NCI-H1092 (cell line): ENCODE measurements around the gene IGF2BP2.

Experiments used
- DNase-seq: peaks from one replicate; lab custom pipeline; 2025; lab: John Stamatoyannopoulos, UW

Gene IGF2BP2

DNA sequence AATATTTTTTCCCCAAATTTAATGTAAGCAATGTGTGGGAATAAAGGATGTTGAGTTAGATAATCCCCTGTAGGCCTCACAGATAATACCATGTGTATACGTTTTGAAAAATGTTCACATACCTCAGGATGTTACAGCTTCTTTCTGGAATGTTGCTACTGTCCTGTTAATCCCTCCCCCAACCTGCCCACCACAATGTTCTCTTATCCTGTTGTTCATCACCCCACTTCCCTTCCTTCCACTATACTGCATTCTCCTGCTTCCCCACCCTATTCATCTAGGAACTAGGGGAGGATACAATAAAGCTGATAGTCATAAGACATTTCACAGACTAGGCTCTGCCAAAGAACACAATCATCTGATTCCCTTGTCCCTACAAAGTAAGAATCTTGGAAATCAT, 92.1 kb downstream of the IGF2BP2 start:
- DNase-seq, result no peak

DNA sequence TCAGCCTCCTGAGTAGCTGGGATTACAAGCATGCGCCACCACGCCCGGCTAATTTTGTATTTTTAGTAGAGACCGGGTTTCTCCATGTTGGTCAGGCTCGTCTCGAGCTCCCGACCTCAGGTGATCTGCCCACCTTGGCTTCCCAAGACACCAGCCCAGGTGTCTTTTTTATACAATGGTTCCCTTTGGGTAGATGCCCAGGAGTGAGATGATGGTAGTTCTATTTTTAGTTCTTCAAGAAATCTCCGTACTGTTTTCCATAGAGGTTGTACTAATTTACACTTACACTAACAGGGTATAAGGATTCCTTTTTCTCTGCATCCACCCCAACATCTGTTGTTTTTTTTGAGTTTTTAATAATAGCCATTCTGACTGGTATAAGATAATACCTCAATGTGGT, 94.3 kb downstream of the IGF2BP2 start:
- DNase-seq, result no peak

DNA sequence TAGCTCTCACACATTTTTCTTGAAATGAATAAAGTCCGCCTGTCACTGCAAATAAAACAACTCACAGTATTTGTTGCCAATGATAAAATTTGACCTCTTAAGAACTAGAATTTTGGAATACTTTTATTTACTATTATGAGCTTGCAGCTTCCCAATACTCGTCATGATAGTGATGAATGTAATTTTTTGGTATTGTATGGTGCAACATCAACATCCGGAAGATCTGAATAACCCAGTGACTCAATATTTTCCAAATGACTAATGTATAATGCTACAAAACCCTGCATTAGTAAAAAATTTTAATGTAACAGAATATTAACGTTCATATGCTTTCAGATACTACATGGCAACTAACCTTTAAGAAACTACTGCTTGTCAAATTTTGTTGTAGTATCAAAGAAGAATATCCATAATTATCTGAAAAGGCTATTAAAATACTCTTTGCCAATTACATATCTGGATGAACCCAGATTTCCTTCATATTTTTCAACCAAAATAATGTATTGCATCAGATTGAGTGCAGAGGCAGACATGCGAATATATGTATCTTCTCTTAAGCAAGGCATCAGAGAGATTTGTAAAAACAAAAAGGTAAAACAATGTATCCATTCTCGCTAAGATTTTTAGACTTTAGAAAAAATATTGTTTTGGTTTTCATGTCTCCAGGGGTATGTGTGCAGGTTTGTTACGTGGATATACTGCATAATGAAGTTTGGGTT, 95.3 kb downstream of the IGF2BP2 start:
- no peak for DNase-seq

DNA sequence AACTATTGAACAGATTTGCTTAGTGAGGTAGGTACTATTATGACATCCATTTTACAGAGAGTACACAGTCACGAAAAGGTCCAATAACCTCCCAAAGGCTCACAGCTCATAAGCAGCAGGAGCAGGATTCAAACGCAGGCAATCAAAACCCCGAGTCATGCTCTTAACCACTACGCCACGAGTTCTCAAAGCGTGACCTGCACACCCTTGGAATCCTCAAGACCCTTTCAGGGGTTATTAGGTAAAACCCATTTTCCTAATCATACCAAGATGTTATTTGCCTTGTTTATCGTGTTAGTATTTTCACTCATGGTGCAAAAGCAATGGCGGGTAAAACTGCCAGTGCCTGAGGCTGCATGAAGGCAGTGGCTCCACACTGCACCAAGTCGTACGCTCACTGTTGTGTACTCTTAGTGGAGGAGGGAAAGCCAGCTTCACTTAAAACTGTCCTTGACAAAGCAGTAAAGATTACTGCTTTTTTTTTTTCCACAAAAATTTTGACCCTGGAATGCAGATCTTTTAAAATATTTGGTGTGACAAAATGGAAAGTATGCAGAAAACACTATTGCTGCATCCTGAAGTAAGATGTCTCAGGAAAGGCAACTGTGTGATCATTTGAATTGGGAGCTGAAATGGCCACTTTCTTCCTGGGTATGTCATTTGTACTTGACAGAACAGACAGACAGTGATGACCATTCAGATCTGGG, 96.1 kb downstream of the IGF2BP2 start:
- DNase-seq, result no peak

DNA sequence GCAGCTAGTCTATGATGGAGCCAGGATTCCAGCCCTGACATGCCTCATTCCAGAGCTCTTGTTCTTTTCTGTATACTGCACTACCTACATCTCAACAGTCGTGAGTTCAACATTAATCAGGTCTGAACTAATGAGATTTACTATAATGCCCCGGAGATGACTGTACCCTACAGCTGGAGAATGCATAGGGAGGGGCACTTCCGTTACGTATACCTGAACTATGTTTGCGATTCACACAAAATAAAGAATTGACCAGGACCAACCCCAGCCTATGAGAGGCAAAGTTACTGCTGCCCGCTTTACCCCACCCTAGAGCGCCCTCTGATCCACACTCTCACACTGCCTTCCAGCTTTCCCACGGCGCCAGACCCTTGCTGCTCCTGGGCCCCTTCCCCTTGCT, 97.0 kb downstream of the IGF2BP2 start:
- no peak for DNase-seq

- no peak for DNase-seq
Observed at GRCh38 chr3:185726254-185726967, 98.4 kb downstream of the IGF2BP2 start.

DNA sequence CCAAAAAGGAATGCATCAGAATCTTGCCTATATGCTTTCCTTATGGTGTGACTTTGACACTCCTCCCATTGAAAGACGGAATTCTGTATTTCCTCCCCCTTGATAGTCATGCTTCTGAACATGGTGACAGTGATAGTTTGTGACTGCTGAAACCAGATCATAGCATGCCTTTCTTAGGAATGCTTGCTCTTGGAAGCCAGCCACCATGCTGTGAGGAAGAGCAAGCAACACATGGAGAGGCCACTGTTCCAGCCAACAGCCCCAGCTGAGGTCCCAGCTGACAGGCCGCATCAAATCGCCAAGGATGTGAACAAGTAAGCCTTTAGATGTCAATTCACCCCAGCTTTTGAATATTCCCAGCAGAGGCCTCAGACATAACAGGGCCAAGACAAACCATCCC, 100.1 kb downstream of the IGF2BP2 start:
- DNase-seq, result no peak

DNA sequence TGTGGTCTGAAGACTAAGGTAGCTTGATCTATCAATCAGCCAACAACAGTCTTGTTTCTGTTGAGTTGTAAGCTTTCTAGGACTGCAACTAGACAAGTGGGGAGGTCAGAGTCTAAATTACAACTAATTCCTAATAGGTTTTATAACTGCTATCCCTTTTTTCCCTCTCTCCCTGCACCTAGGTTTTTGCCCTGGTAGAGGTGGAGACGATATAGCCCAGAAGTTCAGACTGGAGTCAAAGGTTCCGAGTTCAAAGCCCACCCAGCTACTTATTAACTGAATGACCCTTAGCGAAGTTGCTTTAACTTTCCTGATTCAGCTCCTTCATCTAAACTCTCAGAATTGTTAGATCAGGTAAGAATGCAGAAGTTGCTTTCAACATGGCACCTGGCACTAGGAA, 100.6 kb downstream of the IGF2BP2 start:
- DNase-seq, result no peak

DNA sequence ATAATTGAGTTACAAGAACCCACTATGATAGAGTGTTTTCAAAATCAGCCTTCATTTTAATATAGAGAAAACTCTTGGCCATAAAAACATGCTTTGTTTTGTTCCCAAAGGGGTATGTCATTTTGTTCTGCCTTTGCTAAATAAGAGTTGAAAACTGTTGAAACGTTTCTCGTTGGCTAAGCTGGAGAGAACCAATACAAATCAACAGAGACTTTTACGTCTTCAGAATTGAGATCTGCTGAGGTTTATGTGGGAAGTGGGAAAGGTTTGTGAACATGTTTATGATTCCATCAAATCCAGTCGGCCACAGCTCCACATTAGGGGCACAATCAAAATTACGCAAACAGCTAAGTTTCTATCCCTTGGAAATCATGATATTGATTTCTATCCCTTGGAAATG, 102.0 kb downstream of the IGF2BP2 start:
- no peak for DNase-seq

DNA sequence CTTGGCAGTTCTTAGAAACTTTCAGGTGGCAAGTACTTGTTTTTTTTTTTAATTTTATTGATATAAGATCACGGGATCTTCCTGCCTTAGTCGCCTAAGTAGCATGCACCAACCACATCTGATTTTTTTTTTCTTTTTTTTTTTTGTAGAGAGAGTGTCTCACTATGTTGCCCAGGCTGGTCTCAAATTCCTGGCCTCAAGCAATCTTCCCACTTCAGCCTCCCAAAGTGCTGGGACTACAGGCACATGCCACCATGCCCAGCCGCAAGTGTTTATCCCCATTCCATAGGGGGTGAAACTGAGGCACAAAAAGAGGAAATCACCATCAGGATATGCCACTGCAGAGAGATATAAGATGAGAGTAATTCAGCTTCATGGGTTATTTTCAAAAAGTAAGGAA, 102.9 kb downstream of the IGF2BP2 start:
- no peak for DNase-seq

DNA sequence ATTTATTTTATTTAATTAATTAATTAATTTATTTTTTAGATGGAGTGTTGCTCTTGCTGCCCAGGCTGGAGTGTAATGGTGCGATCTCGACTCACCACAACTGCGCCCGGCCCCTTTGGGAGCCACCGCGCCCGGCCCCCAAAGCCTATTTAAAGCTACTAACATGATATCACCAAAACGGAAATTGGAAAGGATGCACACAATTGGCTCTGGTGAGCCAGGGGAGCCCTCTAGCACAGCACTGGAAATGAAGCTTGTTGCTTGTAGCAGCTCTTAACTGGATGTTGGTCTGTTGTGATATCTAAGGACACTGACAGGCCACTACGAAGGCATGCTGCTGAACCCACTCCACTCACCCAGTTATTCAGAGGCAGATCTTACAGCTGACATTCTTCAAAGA, 104.5 kb downstream of the IGF2BP2 start:
- no peak for DNase-seq

- DNase-seq, result no peak
Observed at GRCh38 chr3:185718736-185719593, 105.9 kb downstream of the IGF2BP2 start.

GRCh38 chr3:185717627-185718402, 107.0 kb downstream of the IGF2BP2 start:
- no peak for DNase-seq

DNA sequence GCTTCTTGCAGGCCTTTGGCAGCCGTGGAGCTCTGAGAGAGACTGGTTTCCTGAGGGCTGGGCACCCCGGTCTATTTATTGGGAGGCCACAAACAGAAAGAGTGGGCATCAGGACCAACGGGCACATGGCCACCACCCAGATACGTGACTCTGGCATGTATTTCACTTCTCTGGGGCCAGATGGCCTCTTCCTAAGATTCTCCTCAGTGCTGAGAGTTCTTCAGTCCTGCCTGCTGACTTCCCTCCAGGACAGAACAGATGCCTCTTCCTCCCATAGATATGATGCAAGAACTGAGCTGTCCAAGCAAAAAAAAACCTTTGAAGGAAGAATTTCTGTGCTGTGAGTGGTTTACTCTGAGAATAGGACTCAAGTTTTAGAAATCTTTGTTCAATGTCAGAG, 107.7 kb downstream of the IGF2BP2 start:
- no peak for DNase-seq

GRCh38 chr3:185716436-185717108, 108.3 kb downstream of the IGF2BP2 start:
- DNase-seq, result no peak

DNA sequence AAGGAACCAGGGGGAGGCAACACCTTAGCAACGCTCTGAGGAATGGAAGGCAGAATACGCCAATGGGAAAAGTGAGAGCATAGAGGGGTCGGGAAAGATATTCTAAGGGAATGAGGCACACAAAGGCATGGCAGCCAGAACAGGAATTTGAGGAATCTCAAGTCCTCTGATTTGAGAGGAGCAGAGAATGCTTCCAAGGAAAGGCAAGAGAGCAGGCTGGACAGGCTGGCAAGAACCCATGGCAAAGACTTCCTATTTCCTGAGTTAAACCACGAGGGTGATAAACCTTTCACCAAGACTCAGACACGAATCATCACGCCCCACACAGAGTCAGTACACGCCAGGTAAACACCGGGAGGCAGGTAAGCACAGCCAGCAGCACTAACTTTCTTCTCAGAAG, 109.8 kb downstream of the IGF2BP2 start:
- DNase-seq, result no peak

DNA sequence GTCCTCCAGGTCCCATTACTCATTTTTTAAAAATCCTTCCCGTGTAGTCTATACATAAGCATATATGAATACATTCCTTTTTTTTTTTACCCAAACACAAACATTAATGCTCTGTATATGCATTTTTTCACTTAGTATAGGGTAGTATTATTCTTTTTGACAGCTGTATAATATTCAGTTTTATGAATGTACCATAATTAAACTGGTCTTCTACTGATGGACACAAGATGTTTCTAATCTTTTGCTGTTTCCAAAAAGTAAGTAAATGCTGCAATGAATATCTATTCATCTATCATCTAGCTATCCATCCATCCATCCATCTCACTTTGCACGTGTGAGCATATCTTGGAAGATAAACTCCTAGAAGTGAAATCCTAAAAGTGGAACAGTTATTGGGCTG, 110.8 kb downstream of the IGF2BP2 start:
- no peak for DNase-seq

DNA sequence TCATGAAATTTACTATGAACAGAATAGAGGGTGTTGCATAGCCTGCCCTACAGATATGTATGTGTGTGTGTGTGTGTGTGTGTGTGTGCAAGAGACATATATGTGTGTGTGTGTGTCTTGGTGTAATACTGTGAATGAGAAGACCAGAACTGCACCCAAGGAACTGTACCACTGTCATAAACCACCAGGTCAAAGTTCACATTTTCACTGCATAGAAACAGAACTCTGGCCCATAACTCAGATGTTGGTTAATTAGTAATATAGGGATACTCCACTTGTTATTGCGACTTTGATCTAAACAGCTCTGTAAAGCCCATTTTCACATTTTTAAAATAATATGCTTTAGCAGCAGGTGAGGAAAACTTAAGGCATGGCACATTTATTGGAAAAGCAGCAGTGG, 111.8 kb downstream of the IGF2BP2 start:
- DNase-seq, result no peak

- no peak for DNase-seq
Observed at GRCh38 chr3:185712337-185712736, 112.5 kb downstream of the IGF2BP2 start.

DNA sequence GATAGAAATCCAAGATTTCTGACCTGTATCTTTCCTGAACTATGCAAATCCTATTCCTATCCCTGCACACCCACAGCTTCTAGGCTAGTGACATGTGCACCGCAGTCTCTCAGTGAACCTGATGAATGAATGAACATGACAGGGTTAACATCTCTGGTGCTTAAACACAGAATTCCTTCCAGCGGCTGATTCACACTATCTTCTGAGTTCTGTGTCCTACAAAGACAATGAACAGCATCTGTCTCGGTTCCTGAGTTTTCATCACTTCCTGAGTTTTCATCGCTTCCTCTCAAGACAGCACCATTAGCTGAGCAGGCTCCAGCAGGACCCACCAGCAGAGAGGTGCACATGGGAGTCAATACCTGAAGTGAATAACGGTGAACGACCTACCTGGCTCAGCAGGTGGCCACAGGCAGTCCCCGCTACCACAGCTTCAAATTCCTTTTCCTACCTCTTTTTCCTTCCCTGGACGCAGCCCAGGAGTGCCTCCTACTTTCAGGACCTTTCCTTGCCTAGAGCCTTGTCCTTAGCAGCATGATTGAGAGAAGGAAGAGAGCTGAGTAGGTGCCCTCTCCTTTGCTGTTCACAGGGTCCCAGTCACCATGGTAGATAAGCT, 113.5 kb downstream of the IGF2BP2 start:
- DNase-seq, result no peak
